Choroid plexus epithelial cell (primary cell): ENCODE measurements around the gene SPATA16.

Source experiments
- DNase-seq: peaks from one replicate; pipeline ENCODE4 v3.0.0-alpha.2; 2010; ENCODE audit warnings: low read depth
- H3K4me3 ChIP-seq: 2 replicates; pipeline ENCODE4 v1.5.1; 2011; ENCODE audit warnings: low read depth, mild to moderate bottlenecking, control low read depth, low read length, moderate library complexity
- TF ChIP-seq, protein P1 (sequence below): conservative IDR thresholded peaks from 2 replicates; pipeline ENCODE4 v1.5.1; 2011; ENCODE audit warnings: low read depth, mild to moderate bottlenecking, control low read depth, inconsistent platforms, low read length, moderate library complexity

SPATA16 gene

DNA sequence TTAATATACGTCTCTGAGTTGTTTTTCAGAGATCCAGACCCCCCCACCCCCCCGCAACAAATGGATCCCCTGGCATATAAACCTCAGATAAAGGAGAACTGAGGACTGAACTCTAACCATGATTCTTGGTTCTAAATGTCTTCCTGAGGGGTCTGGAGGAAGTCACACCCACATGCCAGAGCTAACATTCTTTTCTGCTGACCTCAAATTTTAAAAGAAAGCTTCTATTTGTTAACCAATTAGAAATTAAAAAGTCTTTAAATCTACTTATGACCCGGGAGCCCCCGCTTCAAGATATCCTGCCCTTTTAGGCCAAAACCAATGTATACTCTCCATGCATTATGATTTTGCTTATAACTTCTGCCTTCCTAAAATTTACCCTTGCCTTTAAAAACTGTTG is 202.2 kb downstream of the SPATA16 start:
- TF ChIP-seq, protein P1, sequence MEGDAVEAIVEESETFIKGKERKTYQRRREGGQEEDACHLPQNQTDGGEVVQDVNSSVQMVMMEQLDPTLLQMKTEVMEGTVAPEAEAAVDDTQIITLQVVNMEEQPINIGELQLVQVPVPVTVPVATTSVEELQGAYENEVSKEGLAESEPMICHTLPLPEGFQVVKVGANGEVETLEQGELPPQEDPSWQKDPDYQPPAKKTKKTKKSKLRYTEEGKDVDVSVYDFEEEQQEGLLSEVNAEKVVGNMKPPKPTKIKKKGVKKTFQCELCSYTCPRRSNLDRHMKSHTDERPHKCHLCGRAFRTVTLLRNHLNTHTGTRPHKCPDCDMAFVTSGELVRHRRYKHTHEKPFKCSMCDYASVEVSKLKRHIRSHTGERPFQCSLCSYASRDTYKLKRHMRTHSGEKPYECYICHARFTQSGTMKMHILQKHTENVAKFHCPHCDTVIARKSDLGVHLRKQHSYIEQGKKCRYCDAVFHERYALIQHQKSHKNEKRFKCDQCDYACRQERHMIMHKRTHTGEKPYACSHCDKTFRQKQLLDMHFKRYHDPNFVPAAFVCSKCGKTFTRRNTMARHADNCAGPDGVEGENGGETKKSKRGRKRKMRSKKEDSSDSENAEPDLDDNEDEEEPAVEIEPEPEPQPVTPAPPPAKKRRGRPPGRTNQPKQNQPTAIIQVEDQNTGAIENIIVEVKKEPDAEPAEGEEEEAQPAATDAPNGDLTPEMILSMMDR, result no peak
- H3K4me3 ChIP-seq, result no peak overlapping the region
- peak; percentile 23 for DNase-seq

DNA sequence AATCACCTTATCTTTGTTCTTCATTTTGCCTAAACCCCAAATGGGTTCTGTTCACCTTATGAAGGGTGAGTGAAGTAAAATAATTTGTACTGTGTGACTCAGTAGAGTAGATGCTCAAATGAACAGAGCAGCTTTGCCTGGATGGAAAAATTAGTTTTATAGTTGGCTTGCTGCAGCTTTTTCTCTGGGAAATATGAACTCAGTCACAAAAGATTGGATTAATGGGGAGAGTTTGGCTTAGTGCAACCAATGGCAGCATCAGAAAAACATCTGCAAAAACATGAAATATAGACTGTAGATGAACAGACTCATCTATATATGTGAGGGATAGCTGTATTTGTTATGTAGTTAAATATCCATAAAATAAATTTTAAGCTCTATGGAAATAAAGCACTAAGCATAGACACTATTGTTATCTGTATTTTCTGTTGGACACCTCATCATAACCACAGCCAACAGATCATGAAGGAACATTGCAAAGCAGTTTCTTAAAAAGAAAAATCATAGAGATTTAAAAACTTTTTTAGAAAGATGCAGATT is 209.2 kb downstream of the SPATA16 start:
- no peak overlapping the region for H3K4me3 ChIP-seq
- DNase-seq, result no peak
- TF ChIP-seq, protein P1, result no peak

DNA sequence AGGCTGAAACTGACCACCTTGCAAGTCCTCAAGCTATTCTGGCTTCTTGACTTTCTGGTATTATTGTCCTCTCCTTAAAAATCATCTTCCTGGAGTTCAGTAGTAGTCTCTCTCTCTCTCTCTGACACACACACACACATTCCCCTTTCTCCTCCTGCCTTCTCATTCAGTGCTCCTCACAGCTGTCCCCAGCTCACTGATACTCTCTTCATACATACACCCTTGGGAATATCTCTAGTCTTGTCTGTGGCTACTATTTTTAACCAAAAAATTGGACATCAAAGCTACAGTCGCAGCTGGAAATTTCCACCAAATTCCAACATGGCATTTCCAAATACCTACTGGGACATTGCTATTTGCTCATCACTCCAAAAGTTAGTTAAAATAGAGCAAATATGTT is 211.6 kb downstream of the SPATA16 start:
- TF ChIP-seq, protein P1, result no peak
- no peak for DNase-seq
- H3K4me3 ChIP-seq, result no peak overlapping the region

DNA sequence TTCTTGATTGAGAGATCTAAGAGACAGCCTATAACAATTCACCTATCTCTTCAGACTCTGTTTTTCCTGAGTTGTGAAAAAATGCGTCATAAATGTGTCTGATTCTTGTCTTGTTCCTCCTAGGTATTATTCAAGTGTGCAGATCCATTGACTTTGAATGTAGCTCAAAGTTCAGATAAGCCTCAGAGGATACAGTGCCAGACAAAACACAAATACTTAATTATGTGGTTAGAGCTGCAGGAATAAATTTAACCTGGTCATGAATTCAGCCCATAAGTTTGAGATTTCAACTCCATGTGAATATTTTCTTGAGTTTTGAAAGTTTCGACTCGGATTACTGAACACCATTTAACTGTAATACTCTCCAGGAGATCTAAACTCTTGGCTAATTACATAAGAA is 216.5 kb downstream of the SPATA16 start:
- H3K4me3 ChIP-seq, result no peak overlapping the region
- TF ChIP-seq, protein P1, result no peak

DNA sequence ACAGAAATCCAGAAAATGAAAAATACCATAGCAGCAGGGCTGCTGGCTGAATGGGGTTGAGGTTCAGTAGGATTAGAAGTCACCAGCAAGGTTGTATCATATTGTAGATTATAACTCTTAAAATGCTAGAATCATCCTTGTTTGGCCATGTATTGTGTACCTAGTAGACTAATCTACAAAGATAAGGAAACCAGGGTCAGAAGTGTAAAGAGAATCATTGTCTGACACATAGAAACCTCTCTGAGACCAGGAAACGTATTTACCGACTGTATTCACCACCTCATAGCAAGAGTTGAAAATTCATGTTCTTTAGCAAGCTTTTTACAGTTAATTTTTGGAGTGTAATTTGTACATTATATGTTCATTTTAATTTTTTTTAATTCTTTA is 221.7 kb downstream of the SPATA16 start:
- TF ChIP-seq, protein P1, result no peak
- no peak for DNase-seq
- H3K4me3 ChIP-seq, result no peak overlapping the region

More for the DNA sequence above, 216.5 kb downstream of the SPATA16 start:
- DNase-seq, result no peak

DNA sequence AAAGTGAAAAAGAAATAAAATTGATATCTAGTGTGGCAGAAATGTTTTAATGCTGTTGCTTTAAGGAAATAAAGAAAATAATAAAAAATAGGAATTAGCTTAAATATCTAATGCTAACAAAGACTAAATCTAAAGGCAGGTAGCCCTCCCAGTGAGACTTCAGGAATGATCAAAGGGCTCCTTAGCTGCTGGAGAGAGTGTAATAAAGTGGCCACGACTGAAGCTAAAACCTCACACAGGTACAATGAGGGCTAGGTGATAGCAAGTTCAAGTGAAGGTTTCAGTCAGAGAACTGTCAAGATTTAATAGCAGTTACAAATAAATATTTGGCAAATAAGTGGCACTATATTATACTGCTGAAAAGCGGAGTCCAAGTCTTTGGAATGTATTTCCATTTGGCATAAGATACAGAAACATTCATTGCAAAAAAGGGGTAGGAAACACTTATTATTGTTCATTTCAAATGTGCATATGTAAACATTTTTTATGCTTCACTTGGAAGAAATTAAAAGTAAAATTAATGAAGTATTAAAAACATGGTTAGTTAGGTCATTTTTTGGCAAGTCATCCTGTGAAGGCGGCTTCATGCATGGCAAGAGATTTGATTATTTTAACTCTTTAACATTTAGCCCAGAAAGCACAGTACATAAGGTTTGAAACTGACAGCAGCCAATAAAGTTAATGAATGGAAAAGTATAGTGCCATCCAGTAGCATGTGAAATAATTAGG is 222.3 kb downstream of the SPATA16 start:
- TF ChIP-seq, protein P1, result no peak
- DNase-seq, result no peak
- H3K4me3 ChIP-seq, result no peak overlapping the region

DNA sequence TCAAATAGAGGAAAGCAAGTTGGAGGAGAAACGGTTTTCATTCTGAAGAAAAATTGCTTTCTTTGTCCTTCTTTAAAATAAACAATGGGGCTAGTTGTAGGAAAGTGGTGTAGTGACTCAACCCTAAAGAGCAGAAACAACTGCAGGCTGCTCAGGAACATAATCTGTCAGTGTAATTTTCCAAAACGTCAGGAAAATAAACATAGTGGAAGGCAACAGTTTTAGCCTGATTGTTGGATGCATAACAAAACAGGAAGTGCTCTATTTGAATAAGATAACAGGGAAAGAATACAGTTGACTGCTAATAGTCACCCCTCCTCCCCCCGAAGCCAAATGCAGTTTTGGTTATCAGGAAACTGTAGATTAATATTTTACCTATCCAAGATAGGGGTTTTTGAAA is 222.9 kb downstream of the SPATA16 start:
- peak; percentile 60 for DNase-seq
- no peak overlapping the region for H3K4me3 ChIP-seq
- TF ChIP-seq, protein P1, result no peak
